Spleen (tissue), 11 donors: ENCODE data around the gene PDCL3. TPM values are rescaled to one million over a fixed set of nuclear protein-coding genes. Genes with fewer than 3 reads are reported as not detected.

Experiments used
- DNase-seq: peaks from one replicate; pipeline ENCODE4 v3.0.0-alpha.2; 2020
- H3K27ac ChIP-seq, 8 donors: fragments of 200-600 bp; sonication (generic) in 7 of 8; 1 replicate in 4 of 8; 2 replicates in 4 of 8; pipeline versions ENCODE4 v1.5.0 to v1.8.0; 2016 to 2021; ENCODE audit warnings: inconsistent platforms in 4 of 8, mild to moderate bottlenecking in 4 of 8, moderate library complexity in 1 of 8
- H3K27me3 ChIP-seq, 7 donors: fragments of 200-600 bp; sonication (generic) in 6 of 7; replicated peaks in 1 of 7; 1 replicate in 4 of 7; 2 replicates in 3 of 7; pipeline versions ENCODE4 v1.5.0 to v1.8.0; 2016 to 2021; ENCODE audit warnings: inconsistent platforms in 3 of 7, mild to moderate bottlenecking in 1 of 7
- H3K36me3 ChIP-seq, 6 donors: fragments of 200-600 bp; sonication (generic) in 5 of 6; 1 replicate in 4 of 6; 2 replicates in 2 of 6; pipeline versions ENCODE4 v1.5.0 to v1.8.0; 2016 to 2021; ENCODE audit warnings: inconsistent platforms in 2 of 6
- H3K4me1 ChIP-seq, 6 donors: fragments of 200-600 bp; sonication (generic) in 5 of 6; 1 replicate in 3 of 6; 2 replicates in 3 of 6; pipeline versions ENCODE4 v1.5.0 to v1.8.0; 2016 to 2021; ENCODE audit warnings: inconsistent platforms in 3 of 6
- H3K4me3 ChIP-seq, 8 donors: fragments of 200-600 bp; sonication (generic) in 7 of 8; 1 replicate in 4 of 8; 2 replicates in 4 of 8; pipeline versions ENCODE4 v1.5.0 to v1.8.0; 2016 to 2021; ENCODE audit warnings: inconsistent platforms in 4 of 8, mild to moderate bottlenecking in 4 of 8, moderate library complexity in 2 of 8
- H3K9me3 ChIP-seq, 8 donors: fragments of 200-600 bp; sonication (generic) in 7 of 8; 1 replicate in 4 of 8; 2 replicates in 4 of 8; pipeline versions ENCODE4 v1.5.0 to v1.8.0; 2016 to 2021; ENCODE audit warnings: inconsistent platforms in 4 of 8
- POLR2A ChIP-seq, 3 donors: fragments of 450-650 bp; IDR thresholded peaks; one replicate each; pipeline ENCODE4 v1.5.1; 2017; ENCODE audit warnings: antibody characterized with exemption in 3 of 3, mild to moderate bottlenecking in 1 of 3
- POLR2AphosphoS5 ChIP-seq, 3 donors: sonication (generic); formaldehyde crosslinking; IDR thresholded peaks; one replicate each; pipeline ENCODE4 v1.5.1; 2017; ENCODE audit warnings: antibody characterized with exemption in 3 of 3
- WGBS, 5 donors: extraction: QIAGEN DNeasy Blood & Tissue Kit in 3 of 5; methylation state at CpG; one replicate each; pipeline versions ENCODE4 v1.1.5 to v1.1.7; 2013 to 2018; 5-methylcytosine and 5-hydroxymethylcytosine counted together
- intact Hi-C: fragments of 100-400 bp; cut with DNase I; formaldehyde crosslinking; loops from one replicate; pipeline ENCODE4 v1.15.0; 2023; ENCODE audit warnings: low total_unique reads
- polyA plus RNA-seq, 3 donors: library from polyadenylated mRNA; stranded (reverse); fragments of 200-250 nt; gene quantifications; one replicate each; pipeline ENCODE4 v1.2.1, GENCODE V29; 2013
- total RNA-seq, 7 donors: library from RNA; depleted of rRNA in 3 of 7; stranded (reverse); fragments of >200 nt in 3 of 7; fragmentation: NEBNext Ultra II Directional in 4 of 7; extraction: Animal tissue kit (Norgen Biotek cat#: 25700) in 4 of 7; gene quantifications; one replicate each; pipeline versions ENCODE4 v1.1.0 to v1.2.1, GENCODE V29; 2016 to 2021
- TF ChIP-seq, protein P1 (sequence below), 11 experiments: fragments of 200-600 bp in 7 of 11; fragments of 450-650 bp in 4 of 11; sonication (generic) in 4 of 11; IDR thresholded peaks in 8 of 11; conservative IDR thresholded peaks in 3 of 11; 1 replicate in 7 of 11; 2 replicates in 4 of 11; pipeline versions ENCODE4 v1.4.0 to v1.8.0; 2016 to 2021; ENCODE audit warnings: antibody characterized with exemption in 11 of 11, inconsistent platforms in 4 of 11, mild to moderate bottlenecking in 1 of 11
- donor health status: healthy with polysubstance abuse.
- donor health status: DM: no; HTN: no; CAD: no; lungs with moderate emphysema.
- donor health status: DM: no; HTN: no; CAD: no.
- donor health status: Bipolar disorder and iron deficiency.
- donor health status: healthy.
- donor health status: DM: no; HTN: no; CAD: no.
- donor health status: DM: yes; HTN: yes; CAD: no.

The PDCL3 gene
- total and polyA plus RNA-seq, 10 donors = 9.4 to 25.1 (median 13.5) TPM

DNA sequence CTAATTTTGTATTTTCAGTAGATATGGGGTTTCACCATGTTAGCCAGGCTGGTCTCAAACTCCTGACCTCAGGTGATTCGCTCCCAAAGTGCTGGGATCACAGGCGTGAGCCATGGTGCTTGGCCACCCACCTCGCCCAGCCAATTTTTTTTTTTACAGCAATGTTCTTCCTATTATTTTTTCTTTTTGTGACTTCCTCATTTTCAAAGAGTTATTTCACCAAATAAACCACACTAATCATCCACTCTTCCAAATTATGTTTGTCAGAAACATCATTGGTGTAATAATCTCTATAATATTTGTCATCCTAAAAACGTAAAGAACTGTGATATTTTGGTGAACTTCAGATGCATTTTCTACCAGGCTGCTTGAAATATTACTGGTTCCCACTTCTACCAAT is 16.3 kb upstream of the PDCL3 start:
- intact Hi-C loops = no loop called here
- no peaks in the 10 kb centered on the region for H3K9me3 ChIP-seq
- H3K4me3 ChIP-seq = no peak overlapping the region
- H3K27me3 ChIP-seq = peaks cover 0 to 9% (median 0%) of the 10 kb centered on the region in 7 donors
- no peak for DNase-seq
- H3K4me1 ChIP-seq = no peaks in the 10 kb centered on the region
- no peak overlapping the region for H3K27ac ChIP-seq
- no peaks in the 10 kb centered on the region for H3K36me3 ChIP-seq
- WGBS, 5 donors = 46 to 66% (median 55%) methylated on average over 4 of the region's 4 CpGs
- TF ChIP-seq POLR2A (IDR thresholded peaks at IDR 0.05) (no peak), POLR2AphosphoS5 (IDR thresholded peaks at IDR 0.05) (no peak)
- TF ChIP-seq, protein P1, sequence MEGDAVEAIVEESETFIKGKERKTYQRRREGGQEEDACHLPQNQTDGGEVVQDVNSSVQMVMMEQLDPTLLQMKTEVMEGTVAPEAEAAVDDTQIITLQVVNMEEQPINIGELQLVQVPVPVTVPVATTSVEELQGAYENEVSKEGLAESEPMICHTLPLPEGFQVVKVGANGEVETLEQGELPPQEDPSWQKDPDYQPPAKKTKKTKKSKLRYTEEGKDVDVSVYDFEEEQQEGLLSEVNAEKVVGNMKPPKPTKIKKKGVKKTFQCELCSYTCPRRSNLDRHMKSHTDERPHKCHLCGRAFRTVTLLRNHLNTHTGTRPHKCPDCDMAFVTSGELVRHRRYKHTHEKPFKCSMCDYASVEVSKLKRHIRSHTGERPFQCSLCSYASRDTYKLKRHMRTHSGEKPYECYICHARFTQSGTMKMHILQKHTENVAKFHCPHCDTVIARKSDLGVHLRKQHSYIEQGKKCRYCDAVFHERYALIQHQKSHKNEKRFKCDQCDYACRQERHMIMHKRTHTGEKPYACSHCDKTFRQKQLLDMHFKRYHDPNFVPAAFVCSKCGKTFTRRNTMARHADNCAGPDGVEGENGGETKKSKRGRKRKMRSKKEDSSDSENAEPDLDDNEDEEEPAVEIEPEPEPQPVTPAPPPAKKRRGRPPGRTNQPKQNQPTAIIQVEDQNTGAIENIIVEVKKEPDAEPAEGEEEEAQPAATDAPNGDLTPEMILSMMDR (IDR thresholded peaks at IDR 0.05 in 8 of 11, conservative IDR thresholded peaks at IDR 0.05 in 3 of 11) = no peak

DNA sequence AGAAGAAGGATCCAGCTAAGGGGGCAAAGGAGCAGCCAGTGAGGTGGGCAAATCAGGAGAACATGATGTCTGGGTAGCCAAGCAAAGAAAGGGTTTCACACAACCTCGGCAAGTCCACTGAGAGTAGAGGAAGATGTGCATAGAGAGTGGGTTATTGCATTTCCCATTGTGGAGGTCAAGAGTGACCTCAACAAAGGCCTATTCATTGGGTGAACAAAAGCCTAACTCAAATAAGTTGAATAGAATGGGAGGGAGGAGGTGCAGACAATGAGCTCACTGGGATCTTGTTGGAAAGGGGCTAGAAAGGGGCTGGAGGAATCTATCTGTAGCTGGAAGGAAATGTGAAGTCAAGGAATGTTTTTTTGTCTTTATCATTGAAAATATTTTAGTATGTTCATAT is 14.0 kb upstream of the PDCL3 start:
- Histone ChIP-seq H3K4me1 (no peaks in the 10 kb centered on the region), H3K27me3 (peaks cover 0 to 9% (median 0%) of the 10 kb centered on the region in 7 donors), H3K4me3 (no peak overlapping the region), H3K9me3 (no peaks in the 10 kb centered on the region), H3K36me3 (no peaks in the 10 kb centered on the region), H3K27ac (no peak overlapping the region)
- no peak for DNase-seq
- TF ChIP-seq POLR2A (IDR thresholded peaks at IDR 0.05) (no peak), POLR2AphosphoS5 (IDR thresholded peaks at IDR 0.05) (no peak)
- TF ChIP-seq, protein P1 (IDR thresholded peaks at IDR 0.05 in 8 of 11, conservative IDR thresholded peaks at IDR 0.05 in 3 of 11) = no peak
- intact Hi-C loops = no loop called here
- 76 to 95% (median 85%) methylated on average over 1 of the region's 1 CpG for WGBS, 5 donors

DNA sequence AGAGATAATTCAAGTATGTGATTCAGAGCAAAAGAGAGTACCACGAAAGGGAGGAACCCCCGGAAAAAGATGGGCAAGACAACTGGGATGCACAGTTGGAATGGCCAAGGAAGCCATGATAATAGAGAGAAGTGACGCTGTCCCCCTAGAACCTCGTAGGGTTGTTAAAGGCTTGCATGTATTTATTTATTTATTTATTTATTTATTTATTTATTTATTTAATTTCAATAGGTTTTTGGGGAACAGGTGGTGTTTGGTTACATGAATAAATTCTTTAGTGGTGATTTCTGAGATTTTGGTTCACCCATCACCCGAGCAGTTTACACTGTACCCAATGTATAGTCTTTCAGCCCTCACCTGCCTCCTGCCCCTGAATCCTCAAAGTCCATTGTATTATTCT is 11.5 kb upstream of the PDCL3 start:
- Histone ChIP-seq H3K4me1 (peaks cover 0 to 10% (median 0%) of the 10 kb centered on the region in 6 donors), H3K27ac (no peak overlapping the region), H3K36me3 (no peaks in the 10 kb centered on the region), H3K4me3 (no peak overlapping the region), H3K27me3 (peaks cover 0 to 4% (median 0%) of the 10 kb centered on the region in 7 donors), H3K9me3 (no peaks in the 10 kb centered on the region)
- TF ChIP-seq POLR2A (IDR thresholded peaks at IDR 0.05) (no peak), POLR2AphosphoS5 (IDR thresholded peaks at IDR 0.05) (no peak)
- TF ChIP-seq, protein P1 (IDR thresholded peaks at IDR 0.05 in 8 of 11, conservative IDR thresholded peaks at IDR 0.05 in 3 of 11) = no peak
- no peak for DNase-seq
- WGBS, 5 donors = 88 to 97% (median 91%) methylated on average over 5 of the region's 5 CpGs
- intact Hi-C loops = no loop called here

DNA sequence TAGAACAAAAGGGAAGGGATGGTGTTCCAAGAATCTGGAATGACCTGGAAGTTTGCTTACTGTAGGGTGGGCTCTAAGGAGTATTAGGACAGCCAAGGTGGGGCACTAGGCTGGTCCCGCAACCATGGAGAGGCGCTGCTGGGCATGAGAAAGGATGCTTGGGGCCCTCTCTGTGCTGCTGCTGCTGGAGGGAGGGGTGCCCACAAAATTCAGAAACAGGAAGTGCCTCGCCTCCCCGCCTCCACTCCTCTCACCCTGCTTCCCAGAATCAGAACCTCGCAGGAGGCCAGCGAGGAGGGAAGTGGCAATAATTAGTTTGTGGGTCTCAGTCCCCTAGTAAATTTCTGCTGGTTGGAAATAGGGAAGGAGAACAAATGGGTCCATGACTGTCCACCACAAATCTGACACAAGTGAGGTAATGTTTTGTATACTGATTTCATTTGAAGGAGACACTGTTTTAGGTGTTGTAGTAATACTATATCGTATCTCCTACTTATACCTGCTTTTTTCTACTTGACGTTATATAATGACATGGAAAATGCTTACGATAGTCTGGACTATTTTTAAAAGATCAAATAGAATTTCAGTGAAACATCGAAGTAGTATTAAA is 7.9 kb upstream of the PDCL3 start:
- Histone ChIP-seq H3K27ac (peak overlapping the region in 1 of 8 donors; percentile 8), H3K4me1 (peaks cover 0 to 10% (median 0%) of the 10 kb centered on the region in 6 donors), H3K9me3 (no peaks in the 10 kb centered on the region), H3K36me3 (no peaks in the 10 kb centered on the region), H3K4me3 (no peak overlapping the region), H3K27me3 (no peaks in the 10 kb centered on the region)
- intact Hi-C loops = no loop called here
- 58 to 71% (median 62%) methylated on average over 10 of the region's 10 CpGs for WGBS, 5 donors
- no peak for TF ChIP-seq POLR2A (IDR thresholded peaks at IDR 0.05)
- DNase-seq = peak; percentile 80
